GM18526 (cell line): ENCODE data around the gene VEGFB.

ENCODE experiments used
- POLR2A ChIP-seq: IDR thresholded peaks from 3 replicates; pipeline ENCODE4 v1.6.1; 2011; ENCODE audit not compliant: insufficient read length; ENCODE audit errors: extremely low read depth

Gene VEGFB

DNA sequence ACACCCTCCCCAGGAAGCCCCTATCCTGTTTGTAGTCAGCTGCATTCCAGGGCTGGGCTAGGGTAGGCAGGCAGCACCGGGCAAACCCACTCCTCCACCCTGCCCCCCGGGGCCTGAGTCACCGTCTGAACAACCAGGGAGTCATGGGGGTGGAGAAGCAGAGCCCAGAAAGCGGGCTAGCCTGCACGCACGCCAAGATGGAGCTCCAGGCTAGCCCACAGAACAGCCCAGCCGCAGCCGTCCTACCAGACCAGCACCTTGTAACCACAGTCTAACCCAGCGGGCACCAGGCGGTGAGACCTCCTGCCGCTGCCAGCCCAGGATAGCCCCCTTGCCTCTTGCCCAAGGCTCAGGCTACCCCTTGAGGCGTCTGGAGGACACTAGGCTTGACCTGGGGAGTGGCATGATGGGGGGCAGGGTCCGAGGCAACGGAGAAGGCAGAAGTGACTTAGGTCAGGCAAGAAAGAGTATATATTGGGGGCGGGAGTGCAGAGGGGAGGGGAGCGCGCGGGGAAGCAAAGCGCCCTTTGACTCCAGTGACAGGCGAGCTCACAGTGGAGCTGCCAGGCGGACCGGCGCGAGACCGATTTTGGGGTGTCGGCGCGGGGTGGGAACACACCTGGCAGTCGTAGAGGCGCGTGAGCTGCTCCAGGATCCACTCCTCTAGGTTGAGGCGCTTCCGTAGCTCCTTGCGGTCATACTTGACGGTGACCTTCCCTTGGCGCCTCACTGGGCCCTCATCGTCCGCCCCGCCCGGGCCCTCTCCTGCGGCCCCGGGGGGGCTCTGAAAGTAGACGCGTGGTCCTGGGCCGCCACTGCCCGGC, 11.6 kb downstream of the VEGFB start:
- TF ChIP-seq POLR2A = no peak

- TF ChIP-seq POLR2A = peak; percentile 35
These were observed 12.7 kb downstream of the VEGFB start, which contains the start of gene PPP1R14B for GRCh38 chr11:64246871-64247728. Gene PPP1R14B (minus strand): TSS chr11:64246943. CDS start chr11:64246673, 270 bp downstream.

DNA sequence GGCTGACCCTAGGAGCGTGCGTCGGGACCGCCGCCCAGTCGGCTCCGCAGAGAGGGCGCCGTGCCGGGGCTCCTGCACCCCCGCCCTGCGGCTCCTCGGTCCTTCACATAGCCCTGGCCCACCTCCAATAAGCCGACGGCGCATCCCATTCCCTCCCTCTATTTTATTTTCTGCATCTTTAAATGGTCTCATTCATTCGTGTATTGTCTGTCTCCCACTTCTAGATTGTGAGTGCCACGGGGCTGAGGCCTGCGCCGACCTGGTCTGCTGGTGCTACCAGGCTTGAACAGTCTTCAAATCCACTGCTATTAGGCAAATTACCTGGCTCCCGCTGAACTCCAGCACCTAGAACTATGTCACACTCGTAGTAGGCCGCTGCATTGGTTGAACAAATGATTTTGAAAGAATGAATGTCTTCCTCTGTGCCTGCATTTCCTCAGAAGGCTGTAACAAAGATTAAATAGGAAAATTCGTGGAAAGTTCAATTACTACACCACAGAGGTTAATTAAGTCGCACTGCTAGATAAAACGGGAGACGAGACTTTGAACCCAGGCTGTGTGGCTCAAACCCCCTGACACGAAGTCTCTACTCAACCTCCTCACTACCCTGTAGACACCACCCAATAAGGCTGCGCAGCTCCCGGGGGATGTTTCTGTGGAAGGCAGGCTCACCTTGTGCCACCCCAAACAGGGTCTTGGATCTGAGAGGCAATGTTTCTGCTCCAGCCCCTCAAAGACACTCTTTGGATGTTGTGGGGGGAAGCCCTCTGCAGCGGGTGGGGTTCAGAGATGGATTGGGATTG, 13.5 kb downstream of the VEGFB start:
- TF ChIP-seq POLR2A = no peak

- no peak for TF ChIP-seq POLR2A
These were observed 14.2 kb downstream of the VEGFB start for GRCh38 chr11:64248578-64248977.

DNA sequence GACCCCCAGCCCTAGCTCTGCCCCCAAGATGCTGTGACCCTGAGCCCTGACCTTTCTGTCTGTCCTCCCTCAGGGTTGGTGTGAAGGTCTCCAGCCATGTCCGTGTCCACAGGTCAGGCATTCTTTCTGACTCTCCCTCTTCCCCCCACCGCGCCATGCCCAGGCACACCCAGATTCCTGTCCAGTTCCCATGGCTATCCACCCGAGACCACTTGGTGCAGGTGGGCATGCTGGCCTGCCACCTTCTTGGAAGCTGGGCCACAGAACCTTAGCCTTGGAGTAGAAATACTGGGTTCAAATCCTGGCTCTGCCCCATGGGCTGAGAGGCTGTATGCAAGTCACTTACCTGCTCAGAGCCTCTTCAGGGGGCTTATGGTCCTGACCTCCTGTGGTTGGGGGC, 14.7 kb downstream of the VEGFB start:
- TF ChIP-seq POLR2A = no peak

DNA sequence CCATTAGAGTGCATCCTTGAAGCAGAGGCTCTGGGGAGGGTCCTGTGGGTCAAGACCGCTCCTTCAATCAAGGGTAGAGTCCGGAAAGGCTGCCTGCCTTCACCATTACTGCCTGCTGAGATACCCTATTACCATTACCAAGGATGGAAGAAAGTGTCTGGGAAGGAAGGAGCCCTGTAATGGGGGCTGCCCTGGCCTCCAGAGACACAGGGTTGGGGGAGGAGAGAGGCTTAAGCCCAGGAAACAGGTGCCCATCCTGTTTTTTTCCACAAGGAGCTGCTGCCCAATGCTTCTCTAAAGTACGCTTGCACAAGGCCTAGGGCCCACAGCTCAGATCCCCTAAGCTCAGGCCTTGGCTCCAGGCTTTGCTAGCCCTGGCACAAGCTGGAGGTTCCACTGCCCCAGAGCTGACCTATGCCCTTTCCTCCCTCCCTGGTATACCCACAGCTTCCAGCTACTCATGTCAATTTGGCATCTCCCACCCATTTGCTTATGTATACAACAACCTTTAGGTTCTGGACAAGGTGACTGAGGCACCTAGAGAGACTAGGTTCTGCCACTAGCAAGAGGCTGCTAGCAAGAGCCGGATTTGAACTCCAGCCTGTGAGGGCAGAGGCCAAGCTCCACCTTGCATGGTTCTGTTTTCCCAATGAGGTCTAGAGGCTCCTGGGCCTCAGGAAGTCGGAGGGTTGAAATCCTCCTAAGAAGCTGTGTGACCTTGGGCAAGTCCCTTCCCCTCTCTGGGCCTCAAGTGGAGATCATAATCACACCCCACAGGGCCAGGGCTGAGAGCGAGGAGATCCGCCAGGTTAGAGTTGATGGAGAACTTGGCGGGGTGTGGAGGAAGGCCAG, 15.4 kb downstream of the VEGFB start:
- no peak for TF ChIP-seq POLR2A

- TF ChIP-seq POLR2A = no peak
These were observed 16.1 kb downstream of the VEGFB start for GRCh38 chr11:64250415-64251015.

DNA sequence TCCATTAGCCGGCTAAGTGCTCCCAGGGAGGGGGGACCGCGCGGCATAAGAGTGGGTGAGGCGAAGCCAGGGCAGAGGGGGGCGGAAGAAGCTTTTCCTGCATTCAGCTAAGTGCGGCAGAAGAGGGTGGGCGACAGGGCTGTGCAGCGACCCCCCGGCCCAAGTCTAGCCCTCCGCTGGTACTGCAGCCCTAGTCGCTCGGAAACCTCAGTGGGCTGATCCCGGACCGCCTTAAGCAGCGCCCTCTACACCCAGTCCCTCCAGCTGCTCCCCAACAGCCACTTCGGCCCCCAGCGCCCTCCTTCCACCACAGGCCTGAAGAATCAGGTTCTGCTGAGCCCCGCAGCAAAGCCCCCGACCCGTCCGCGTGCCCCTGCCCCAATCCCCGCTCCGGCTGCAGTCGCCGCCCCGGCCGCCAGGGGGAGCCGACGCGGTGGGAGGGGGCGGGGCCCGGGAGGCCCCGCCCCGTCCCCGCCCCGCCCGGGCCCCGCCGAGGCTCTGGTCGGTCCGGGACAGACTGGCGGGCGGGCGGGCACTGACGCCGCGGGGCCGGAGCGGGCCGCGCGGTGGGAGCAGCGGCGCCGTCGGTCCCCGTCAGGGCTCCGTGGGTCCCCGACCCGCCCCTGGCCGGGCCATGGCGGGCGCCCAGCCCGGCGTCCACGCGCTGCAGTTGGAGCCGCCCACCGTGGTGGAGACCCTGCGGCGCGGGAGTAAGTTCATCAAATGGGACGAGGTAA, 16.8 kb downstream of the VEGFB start, which contains the start of gene PLCB3:
Gene PLCB3, plus strand, starts transcription at position 515 of the 737 bp plus-strand sequence. Its CDS starts 120 bp downstream, at position 635.
- peak; percentile 54 for TF ChIP-seq POLR2A

GRCh38 chr11:64251753-64252002, 17.3 kb downstream of the VEGFB start:
- no peak for TF ChIP-seq POLR2A

DNA sequence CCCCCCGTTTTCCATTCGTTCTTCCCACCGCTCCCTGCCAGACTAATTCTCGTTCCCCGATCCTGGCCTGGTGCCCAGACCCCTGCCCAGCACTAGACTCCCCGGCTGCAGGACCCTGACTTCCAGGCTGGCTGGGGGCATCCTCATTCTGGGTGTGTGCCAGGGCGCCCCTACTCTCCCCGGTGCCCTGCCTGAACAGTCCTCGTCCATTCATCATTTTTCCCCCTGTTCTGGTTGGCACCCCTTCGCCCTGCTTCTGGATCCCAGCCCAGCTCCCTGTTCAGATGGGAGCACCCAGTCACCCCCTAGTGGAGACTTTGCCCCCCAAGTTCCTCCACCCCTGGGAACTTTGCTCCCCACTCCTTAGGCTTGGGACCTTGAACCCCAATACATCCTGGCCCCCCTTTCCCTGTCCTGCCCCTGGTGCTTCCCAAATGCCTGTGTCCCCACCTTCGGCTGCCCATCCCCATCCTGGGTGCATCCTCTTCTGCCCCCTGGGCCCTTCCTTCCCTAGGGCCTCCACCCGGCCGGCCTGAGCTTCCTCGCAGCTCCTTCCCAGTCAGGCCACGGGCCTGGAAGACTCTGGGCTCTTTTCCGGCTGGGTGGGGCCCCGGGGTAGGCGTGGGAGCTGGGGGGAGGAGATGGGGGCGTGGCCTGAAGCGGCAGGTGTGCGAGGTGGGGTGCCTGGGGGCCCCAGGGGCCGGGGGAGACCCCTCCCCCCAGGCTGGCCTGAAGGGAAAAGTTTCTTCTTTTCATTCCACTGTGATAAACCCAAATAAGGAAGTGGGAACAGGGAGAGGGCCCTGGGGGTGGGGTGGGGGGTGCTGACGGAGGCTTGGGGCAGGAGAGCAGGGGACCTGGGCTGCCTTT, 17.9 kb downstream of the VEGFB start:
- no peak for TF ChIP-seq POLR2A

DNA sequence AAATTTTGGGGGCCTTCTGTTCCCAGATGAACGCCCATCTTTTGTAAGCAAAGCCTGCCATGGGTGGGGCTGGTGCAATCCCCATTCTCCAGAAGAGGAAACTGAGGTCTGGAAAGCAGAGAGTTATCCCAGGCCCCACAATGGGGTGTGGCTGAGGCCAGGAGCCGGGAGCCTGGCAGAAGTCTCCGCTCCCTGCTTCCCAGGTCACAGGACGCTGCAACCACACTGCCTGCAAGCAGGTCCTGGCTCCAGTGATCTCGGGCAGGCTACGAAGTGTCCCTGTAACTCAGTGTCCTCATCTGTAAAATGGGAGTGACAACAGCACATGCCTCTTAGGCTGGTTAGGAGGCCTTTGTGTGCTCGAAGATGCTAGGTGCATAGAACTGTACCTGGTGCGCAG, 18.7 kb downstream of the VEGFB start:
- no peak for TF ChIP-seq POLR2A

GRCh38 chr11:64253481-64253880, 19.1 kb downstream of the VEGFB start:
- TF ChIP-seq POLR2A = no peak
